Measurements from ENCODE around the gene MRGPRX3. TPM values are rescaled to one million over a fixed set of nuclear protein-coding genes. Genes with fewer than 3 reads are reported as not detected.

The MRGPRX3 gene
- total and polyA plus RNA-seq, 2 of the 8 experiments (the other 6 are each of a cell fraction or from before 2014, with no cell fraction given): not detected

DNA sequence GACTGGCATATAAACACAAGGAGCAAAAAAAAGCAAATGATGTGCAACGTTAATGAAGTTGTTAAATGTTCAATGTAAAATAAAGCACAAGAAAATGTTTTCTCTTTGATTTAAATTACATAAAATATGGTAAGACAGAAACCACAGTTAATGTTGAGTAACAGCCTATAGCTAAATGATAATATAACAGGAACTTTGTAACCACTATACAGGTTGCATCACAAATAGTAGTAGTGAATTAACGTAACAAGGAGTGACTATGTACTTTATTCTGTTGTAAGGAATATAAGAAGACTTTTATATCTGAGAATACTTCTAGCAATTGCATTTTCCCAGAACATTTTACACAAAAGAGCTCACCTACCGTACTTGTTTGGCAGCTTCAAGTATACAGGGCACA is 43.4 kb upstream of the MRGPRX3 start (continued):
- TF ChIP-seq, protein P1, sequence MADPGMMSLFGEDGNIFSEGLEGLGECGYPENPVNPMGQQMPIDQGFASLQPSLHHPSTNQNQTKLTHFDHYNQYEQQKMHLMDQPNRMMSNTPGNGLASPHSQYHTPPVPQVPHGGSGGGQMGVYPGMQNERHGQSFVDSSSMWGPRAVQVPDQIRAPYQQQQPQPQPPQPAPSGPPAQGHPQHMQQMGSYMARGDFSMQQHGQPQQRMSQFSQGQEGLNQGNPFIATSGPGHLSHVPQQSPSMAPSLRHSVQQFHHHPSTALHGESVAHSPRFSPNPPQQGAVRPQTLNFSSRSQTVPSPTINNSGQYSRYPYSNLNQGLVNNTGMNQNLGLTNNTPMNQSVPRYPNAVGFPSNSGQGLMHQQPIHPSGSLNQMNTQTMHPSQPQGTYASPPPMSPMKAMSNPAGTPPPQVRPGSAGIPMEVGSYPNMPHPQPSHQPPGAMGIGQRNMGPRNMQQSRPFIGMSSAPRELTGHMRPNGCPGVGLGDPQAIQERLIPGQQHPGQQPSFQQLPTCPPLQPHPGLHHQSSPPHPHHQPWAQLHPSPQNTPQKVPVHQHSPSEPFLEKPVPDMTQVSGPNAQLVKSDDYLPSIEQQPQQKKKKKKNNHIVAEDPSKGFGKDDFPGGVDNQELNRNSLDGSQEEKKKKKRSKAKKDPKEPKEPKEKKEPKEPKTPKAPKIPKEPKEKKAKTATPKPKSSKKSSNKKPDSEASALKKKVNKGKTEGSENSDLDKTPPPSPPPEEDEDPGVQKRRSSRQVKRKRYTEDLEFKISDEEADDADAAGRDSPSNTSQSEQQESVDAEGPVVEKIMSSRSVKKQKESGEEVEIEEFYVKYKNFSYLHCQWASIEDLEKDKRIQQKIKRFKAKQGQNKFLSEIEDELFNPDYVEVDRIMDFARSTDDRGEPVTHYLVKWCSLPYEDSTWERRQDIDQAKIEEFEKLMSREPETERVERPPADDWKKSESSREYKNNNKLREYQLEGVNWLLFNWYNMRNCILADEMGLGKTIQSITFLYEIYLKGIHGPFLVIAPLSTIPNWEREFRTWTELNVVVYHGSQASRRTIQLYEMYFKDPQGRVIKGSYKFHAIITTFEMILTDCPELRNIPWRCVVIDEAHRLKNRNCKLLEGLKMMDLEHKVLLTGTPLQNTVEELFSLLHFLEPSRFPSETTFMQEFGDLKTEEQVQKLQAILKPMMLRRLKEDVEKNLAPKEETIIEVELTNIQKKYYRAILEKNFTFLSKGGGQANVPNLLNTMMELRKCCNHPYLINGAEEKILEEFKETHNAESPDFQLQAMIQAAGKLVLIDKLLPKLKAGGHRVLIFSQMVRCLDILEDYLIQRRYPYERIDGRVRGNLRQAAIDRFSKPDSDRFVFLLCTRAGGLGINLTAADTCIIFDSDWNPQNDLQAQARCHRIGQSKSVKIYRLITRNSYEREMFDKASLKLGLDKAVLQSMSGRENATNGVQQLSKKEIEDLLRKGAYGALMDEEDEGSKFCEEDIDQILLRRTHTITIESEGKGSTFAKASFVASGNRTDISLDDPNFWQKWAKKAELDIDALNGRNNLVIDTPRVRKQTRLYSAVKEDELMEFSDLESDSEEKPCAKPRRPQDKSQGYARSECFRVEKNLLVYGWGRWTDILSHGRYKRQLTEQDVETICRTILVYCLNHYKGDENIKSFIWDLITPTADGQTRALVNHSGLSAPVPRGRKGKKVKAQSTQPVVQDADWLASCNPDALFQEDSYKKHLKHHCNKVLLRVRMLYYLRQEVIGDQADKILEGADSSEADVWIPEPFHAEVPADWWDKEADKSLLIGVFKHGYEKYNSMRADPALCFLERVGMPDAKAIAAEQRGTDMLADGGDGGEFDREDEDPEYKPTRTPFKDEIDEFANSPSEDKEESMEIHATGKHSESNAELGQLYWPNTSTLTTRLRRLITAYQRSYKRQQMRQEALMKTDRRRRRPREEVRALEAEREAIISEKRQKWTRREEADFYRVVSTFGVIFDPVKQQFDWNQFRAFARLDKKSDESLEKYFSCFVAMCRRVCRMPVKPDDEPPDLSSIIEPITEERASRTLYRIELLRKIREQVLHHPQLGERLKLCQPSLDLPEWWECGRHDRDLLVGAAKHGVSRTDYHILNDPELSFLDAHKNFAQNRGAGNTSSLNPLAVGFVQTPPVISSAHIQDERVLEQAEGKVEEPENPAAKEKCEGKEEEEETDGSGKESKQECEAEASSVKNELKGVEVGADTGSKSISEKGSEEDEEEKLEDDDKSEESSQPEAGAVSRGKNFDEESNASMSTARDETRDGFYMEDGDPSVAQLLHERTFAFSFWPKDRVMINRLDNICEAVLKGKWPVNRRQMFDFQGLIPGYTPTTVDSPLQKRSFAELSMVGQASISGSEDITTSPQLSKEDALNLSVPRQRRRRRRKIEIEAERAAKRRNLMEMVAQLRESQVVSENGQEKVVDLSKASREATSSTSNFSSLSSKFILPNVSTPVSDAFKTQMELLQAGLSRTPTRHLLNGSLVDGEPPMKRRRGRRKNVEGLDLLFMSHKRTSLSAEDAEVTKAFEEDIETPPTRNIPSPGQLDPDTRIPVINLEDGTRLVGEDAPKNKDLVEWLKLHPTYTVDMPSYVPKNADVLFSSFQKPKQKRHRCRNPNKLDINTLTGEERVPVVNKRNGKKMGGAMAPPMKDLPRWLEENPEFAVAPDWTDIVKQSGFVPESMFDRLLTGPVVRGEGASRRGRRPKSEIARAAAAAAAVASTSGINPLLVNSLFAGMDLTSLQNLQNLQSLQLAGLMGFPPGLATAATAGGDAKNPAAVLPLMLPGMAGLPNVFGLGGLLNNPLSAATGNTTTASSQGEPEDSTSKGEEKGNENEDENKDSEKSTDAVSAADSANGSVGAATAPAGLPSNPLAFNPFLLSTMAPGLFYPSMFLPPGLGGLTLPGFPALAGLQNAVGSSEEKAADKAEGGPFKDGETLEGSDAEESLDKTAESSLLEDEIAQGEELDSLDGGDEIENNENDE (IDR thresholded peaks at IDR 0.05; ENCODE audit: insufficient replicate concordance, low read length): no peak
- TF ChIP-seq KDM4A (IDR thresholded peaks at IDR 0.05; ENCODE audit: low read depth, low read length, severe bottlenecking) (no peak), CEBPB (IDR thresholded peaks at IDR 0.05; ENCODE audit: low read depth, low read length) (no peak), CREB1 (IDR thresholded peaks at IDR 0.05) (no peak), BRCA1 (IDR thresholded peaks at IDR 0.05; ENCODE audit: low read depth, low read length) (no peak), JUN (IDR thresholded peaks at IDR 0.05; ENCODE audit: low read depth, low read length) (no peak), RFX5 (IDR thresholded peaks at IDR 0.05; ENCODE audit: borderline replicate concordance, low read depth, low read length) (no peak), ZNF274 (IDR thresholded peaks at IDR 0.05; ENCODE audit: borderline replicate concordance, extremely low read depth, low read length) (no peak), SP1 (IDR thresholded peaks at IDR 0.05; ENCODE audit: low read depth, low read length) (no peak), CBX8 (IDR thresholded peaks at IDR 0.05; ENCODE audit: borderline replicate concordance, low read depth, low read length) (no peak), TCF12 (IDR thresholded peaks at IDR 0.05; ENCODE audit: low read depth, low read length) (no peak), POLR2A (IDR thresholded peaks at IDR 0.05; ENCODE audit: control extremely low read depth in 1 of 2, low read depth in 2 of 2, low read length in 2 of 2) (no peak)
